Measurements from ENCODE around the gene GRIP2. TPM values are rescaled to one million over a fixed set of nuclear protein-coding genes. Genes with fewer than 3 reads are reported as not detected.

The GRIP2 gene
- total and polyA plus RNA-seq, 9 of the 15 experiments (the other 6 are each of a cell fraction or from before 2014, with no cell fraction given), result 0.01 TPM; not detected in 7

- TF ChIP-seq, protein P1, sequence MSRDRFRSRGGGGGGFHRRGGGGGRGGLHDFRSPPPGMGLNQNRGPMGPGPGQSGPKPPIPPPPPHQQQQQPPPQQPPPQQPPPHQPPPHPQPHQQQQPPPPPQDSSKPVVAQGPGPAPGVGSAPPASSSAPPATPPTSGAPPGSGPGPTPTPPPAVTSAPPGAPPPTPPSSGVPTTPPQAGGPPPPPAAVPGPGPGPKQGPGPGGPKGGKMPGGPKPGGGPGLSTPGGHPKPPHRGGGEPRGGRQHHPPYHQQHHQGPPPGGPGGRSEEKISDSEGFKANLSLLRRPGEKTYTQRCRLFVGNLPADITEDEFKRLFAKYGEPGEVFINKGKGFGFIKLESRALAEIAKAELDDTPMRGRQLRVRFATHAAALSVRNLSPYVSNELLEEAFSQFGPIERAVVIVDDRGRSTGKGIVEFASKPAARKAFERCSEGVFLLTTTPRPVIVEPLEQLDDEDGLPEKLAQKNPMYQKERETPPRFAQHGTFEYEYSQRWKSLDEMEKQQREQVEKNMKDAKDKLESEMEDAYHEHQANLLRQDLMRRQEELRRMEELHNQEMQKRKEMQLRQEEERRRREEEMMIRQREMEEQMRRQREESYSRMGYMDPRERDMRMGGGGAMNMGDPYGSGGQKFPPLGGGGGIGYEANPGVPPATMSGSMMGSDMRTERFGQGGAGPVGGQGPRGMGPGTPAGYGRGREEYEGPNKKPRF (IDR thresholded peaks at IDR 0.05; ENCODE audit: low read depth, low read length), result no peak
- TF ChIP-seq, protein P2, sequence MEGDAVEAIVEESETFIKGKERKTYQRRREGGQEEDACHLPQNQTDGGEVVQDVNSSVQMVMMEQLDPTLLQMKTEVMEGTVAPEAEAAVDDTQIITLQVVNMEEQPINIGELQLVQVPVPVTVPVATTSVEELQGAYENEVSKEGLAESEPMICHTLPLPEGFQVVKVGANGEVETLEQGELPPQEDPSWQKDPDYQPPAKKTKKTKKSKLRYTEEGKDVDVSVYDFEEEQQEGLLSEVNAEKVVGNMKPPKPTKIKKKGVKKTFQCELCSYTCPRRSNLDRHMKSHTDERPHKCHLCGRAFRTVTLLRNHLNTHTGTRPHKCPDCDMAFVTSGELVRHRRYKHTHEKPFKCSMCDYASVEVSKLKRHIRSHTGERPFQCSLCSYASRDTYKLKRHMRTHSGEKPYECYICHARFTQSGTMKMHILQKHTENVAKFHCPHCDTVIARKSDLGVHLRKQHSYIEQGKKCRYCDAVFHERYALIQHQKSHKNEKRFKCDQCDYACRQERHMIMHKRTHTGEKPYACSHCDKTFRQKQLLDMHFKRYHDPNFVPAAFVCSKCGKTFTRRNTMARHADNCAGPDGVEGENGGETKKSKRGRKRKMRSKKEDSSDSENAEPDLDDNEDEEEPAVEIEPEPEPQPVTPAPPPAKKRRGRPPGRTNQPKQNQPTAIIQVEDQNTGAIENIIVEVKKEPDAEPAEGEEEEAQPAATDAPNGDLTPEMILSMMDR (IDR thresholded peaks at IDR 0.05 in 2 of 3, conservative IDR thresholded peaks at IDR 0.05 in 1 of 3; ENCODE audit: insufficient read depth in 2 of 3, low read depth in 1 of 3, low read length in 3 of 3), result peak; percentile 85 to 90 (median 90)
- TF ChIP-seq KLF16 (IDR thresholded peaks at IDR 0.05), result peak; percentile 19; the same call in 1 of the 2 replicates
- TF ChIP-seq MAX (CRISPR knock-in tag; IDR thresholded peaks at IDR 0.05), result 0 out of 2 replicates have a peak, but pooled peaks have one; percentile 25
- TF ChIP-seq ZBTB26 (CRISPR knock-in tag; IDR thresholded peaks at IDR 0.05), result no peak
- peak; percentile 69 to 91 for TF ChIP-seq RAD21 (CRISPR knock-in tag; conservative IDR thresholded peaks at IDR 0.05 in 1 of 2, IDR thresholded peaks at IDR 0.05 in 1 of 2)
- TF ChIP-seq ZNF146 (CRISPR knock-in tag; IDR thresholded peaks at IDR 0.05; ENCODE audit: unreplicated experiment), result no peak
- TF ChIP-seq ZFP1 (CRISPR knock-in tag; IDR thresholded peaks at IDR 0.05), result no peak
- 0 out of 2 replicates have a peak, but pooled peaks have one; percentile 30 for TF ChIP-seq ZKSCAN1 (IDR thresholded peaks at IDR 0.05; ENCODE audit: low read depth, low read length)
- TF ChIP-seq JUND (IDR thresholded peaks at IDR 0.05; ENCODE audit: borderline replicate concordance, low read depth, low read length), result peak; percentile 45; the same call in 1 of the 2 replicates
- TF ChIP-seq JUND (tag; IDR thresholded peaks at IDR 0.05; ENCODE audit: borderline replicate concordance, low read depth, low read length), result no peak; the same call in 2 of the 3 replicates
- no peak for TF ChIP-seq MYBL2 (IDR thresholded peaks at IDR 0.05; ENCODE audit: low read depth)
- TF ChIP-seq MYBL2 (CRISPR knock-in tag; IDR thresholded peaks at IDR 0.05; ENCODE audit: borderline replicate concordance), result no peak
- no peak for TF ChIP-seq BRD9 (IDR thresholded peaks at IDR 0.05; ENCODE audit: low read depth, partially characterized antibody)
- TF ChIP-seq, protein P3, sequence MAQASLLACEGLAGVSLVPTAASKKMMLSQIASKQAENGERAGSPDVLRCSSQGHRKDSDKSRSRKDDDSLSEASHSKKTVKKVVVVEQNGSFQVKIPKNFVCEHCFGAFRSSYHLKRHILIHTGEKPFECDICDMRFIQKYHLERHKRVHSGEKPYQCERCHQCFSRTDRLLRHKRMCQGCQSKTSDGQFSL (CRISPR knock-in tag; IDR thresholded peaks at IDR 0.05), result peak; percentile 40; the same call in 1 of the 2 replicates
- TF ChIP-seq, protein P3 (tag; IDR thresholded peaks at IDR 0.05), result no peak
- no peak for TF ChIP-seq ZNF12 (CRISPR knock-in tag; IDR thresholded peaks at IDR 0.05)
- no peak for TF ChIP-seq CEBPB (tag; IDR thresholded peaks at IDR 0.05)
- no peak for TF ChIP-seq NR2C1 (IDR thresholded peaks at IDR 0.05)
- TF ChIP-seq NR2C1 (tag; IDR thresholded peaks at IDR 0.05), result no peak
These were observed 8.2 kb upstream of the GRIP2 start (continued) for GRCh38 chr3:14548321-14548729.

Measured in K562 (cell line).